GM12878 (cell line): Measurements from ENCODE around the gene IZUMO1.

Experiments
- BACH1 ChIP-seq: fragments of 450-650 bp; IDR thresholded peaks from 2 replicates; pipeline ENCODE4 v1.6.1; 2017; ENCODE audit warnings: mild to moderate bottlenecking, borderline replicate concordance
- CTCF ChIP-seq, 3 experiments: IDR thresholded peaks in 2 of 3; conservative IDR thresholded peaks in 1 of 3; 2 replicates each; pipeline ENCODE4 v1.5.1; 2011; ENCODE audit warnings: low read depth in 3 of 3, low read length in 3 of 3, mild to moderate bottlenecking in 3 of 3, control low read depth in 2 of 3, moderate library complexity in 2 of 3, inconsistent platforms in 1 of 3, mixed read lengths in 1 of 3; ENCODE audit not compliant: control insufficient read depth in 2 of 3, insufficient read depth in 1 of 3; ENCODE audit errors: extremely low read depth in 1 of 3
- GABPA ChIP-seq: IDR thresholded peaks from 2 replicates; pipeline ENCODE4 v1.6.1; 2014; ENCODE audit warnings: antibody characterized with exemption, low read depth, mild to moderate bottlenecking, inconsistent platforms
- HCFC1 ChIP-seq: fragments of 150-350 bp; IDR thresholded peaks from 2 replicates; pipeline ENCODE4 v1.6.1; 2014; ENCODE audit warnings: low read length
- RCOR1 ChIP-seq: conservative IDR thresholded peaks from 2 replicates; pipeline ENCODE4 v1.6.1; 2012; ENCODE audit warnings: low read depth, low read length, improper control_type of control experiment
- SUZ12 ChIP-seq: fragments of 200-600 bp; sonication (generic); IDR thresholded peaks from one replicate; pipeline ENCODE4 v1.6.1; 2018; ENCODE audit warnings: antibody characterized with exemption, mild to moderate bottlenecking; ENCODE audit not compliant: unreplicated experiment
- TF ChIP-seq, protein P1 (sequence below): IDR thresholded peaks from 2 replicates; pipeline ENCODE4 v1.6.1; 2011; ENCODE audit warnings: mild to moderate bottlenecking, low read depth, low read length, moderate library complexity; ENCODE audit not compliant: insufficient replicate concordance

DNA sequence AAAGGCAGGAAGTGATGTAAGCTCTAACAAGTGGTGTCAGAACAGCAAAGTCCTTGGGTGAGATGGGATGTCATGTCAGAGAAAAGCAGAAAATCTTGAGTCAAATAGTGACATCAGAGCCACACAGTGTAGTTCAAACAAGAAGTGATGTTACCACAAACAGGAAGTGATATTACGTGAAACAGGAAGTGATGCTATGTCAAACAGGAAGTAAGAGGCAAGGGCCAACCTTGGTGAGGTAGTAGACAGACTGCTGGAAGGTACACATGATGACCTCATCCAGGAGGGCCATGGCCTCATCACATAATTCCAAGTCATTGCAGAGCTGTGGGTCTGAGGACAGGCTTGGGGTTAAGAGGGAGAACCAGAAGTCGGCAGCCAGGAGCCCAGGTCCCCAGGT is 20.2 kb downstream of the IZUMO1 start:
- no peak for TF ChIP-seq CTCF (IDR thresholded peaks at IDR 0.05 in 2 of 3, conservative IDR thresholded peaks at IDR 0.05 in 1 of 3; ENCODE audit: control insufficient read depth in 2 of 3, extremely low read depth in 1 of 3, insufficient read depth in 1 of 3, low read depth in 3 of 3, low read length in 3 of 3)
- TF ChIP-seq, protein P1, sequence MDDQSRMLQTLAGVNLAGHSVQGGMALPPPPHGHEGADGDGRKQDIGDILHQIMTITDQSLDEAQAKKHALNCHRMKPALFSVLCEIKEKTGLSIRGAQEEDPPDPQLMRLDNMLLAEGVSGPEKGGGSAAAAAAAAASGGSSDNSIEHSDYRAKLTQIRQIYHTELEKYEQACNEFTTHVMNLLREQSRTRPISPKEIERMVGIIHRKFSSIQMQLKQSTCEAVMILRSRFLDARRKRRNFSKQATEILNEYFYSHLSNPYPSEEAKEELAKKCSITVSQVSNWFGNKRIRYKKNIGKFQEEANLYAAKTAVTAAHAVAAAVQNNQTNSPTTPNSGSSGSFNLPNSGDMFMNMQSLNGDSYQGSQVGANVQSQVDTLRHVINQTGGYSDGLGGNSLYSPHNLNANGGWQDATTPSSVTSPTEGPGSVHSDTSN: no peak
- TF ChIP-seq RCOR1: no peak
- TF ChIP-seq SUZ12: no peak
- peak; percentile 84 for TF ChIP-seq GABPA
- TF ChIP-seq HCFC1: no peak
- TF ChIP-seq BACH1: no peak
